Activated T-helper 1 cell treated with anti-CD3 and anti-CD28 coated beads, Interleukin-12 subunit alpha, Interleukin-12 subunit beta, Interleukin-2, Interleukin-4 antibody, amounts not matched to agents 30 ng/mL and 10 ng/mL and 1 ng/mL, durations not matched to agents 14 hours and 24 hours and 36 hours (primary cell): ENCODE results near the gene SS18L1. TPM values are rescaled to one million over a fixed set of nuclear protein-coding genes. Genes with fewer than 3 reads are reported as not detected.

Experiments used
- DNase-seq: peaks from one replicate; pipeline ENCODE4 v3.0.0; 2021; ENCODE audit warnings: low spot score
- H3K27ac Mint-ChIP-seq: one replicate; pipeline ENCODE4 v1.8.0; 2021; ENCODE audit warnings: mild to moderate bottlenecking, mixed read lengths
- H3K27me3 Mint-ChIP-seq: one replicate; pipeline ENCODE4 v1.8.0; 2022; ENCODE audit warnings: mild to moderate bottlenecking, moderate library complexity, mixed read lengths; ENCODE audit not compliant: insufficient read depth
- H3K36me3 Mint-ChIP-seq: one replicate; pipeline ENCODE4 v1.8.0; 2021; ENCODE audit warnings: low read depth, mixed read lengths
- H3K4me1 Mint-ChIP-seq: one replicate; pipeline ENCODE4 v1.8.0; 2021; ENCODE audit warnings: low read depth, mixed read lengths
- H3K4me3 Mint-ChIP-seq: one replicate; pipeline ENCODE4 v1.8.0; 2021; ENCODE audit warnings: mild to moderate bottlenecking, moderate library complexity, mixed read lengths
- H3K9me3 Mint-ChIP-seq: one replicate; pipeline ENCODE4 v1.8.0; 2021; ENCODE audit warnings: mixed read lengths
- intact Hi-C: fragments of 100-400 bp; cut with micrococcal nuclease; formaldehyde crosslinking; loops from one replicate; pipeline ENCODE4 v1.15.1; 2024
- total RNA-seq: library from RNA; stranded (reverse); gene quantifications from 2 replicates; pipeline ENCODE4 v1.2.3, GENCODE V29; 2022

The SS18L1 gene
- total RNA-seq, 1 donor from 2014 or later, result 29.4 TPM

GRCh38 chr20:62202083-62202395, 58.5 kb downstream of the SS18L1 start:
- Mint-ChIP-seq H3K4me1 (no peaks in the 10 kb centered on the region), H3K27ac (no peak overlapping the region), H3K27me3 (no peaks in the 10 kb centered on the region), H3K36me3 (peaks cover 31% of the 10 kb centered on the region), H3K9me3 (no peaks in the 10 kb centered on the region), H3K4me3 (no peak overlapping the region)
- intact Hi-C loops, result no loop called here
- no peak for DNase-seq

GRCh38 chr20:62202676-62203377, 59.3 kb downstream of the SS18L1 start:
- DNase-seq, result no peak
- Mint-ChIP-seq H3K9me3 (no peaks in the 10 kb centered on the region), H3K36me3 (peaks cover 31% of the 10 kb centered on the region), H3K27ac (no peak overlapping the region), H3K27me3 (no peaks in the 10 kb centered on the region), H3K4me1 (no peaks in the 10 kb centered on the region), H3K4me3 (no peak overlapping the region)
- intact Hi-C loops, result no loop called here

- no peak for DNase-seq
- no peak overlapping the region for H3K4me3 Mint-ChIP-seq
- H3K4me1 Mint-ChIP-seq, result no peaks in the 10 kb centered on the region
- peaks cover 30% of the 10 kb centered on the region for H3K36me3 Mint-ChIP-seq
- H3K9me3 Mint-ChIP-seq, result no peaks in the 10 kb centered on the region
- no peaks in the 10 kb centered on the region for H3K27me3 Mint-ChIP-seq
- intact Hi-C loops, result no loop called here
- no peak overlapping the region for H3K27ac Mint-ChIP-seq
These were observed 59.9 kb downstream of the SS18L1 start for GRCh38 chr20:62203378-62204030.

GRCh38 chr20:62205618-62206387, 62.2 kb downstream of the SS18L1 start:
- H3K27ac Mint-ChIP-seq, result no peak overlapping the region
- H3K27me3 Mint-ChIP-seq, result no peaks in the 10 kb centered on the region
- peaks cover 12% of the 10 kb centered on the region for H3K36me3 Mint-ChIP-seq
- H3K9me3 Mint-ChIP-seq, result no peaks in the 10 kb centered on the region
- H3K4me1 Mint-ChIP-seq, result no peaks in the 10 kb centered on the region
- DNase-seq, result no peak
- intact Hi-C loops, result no loop called here
- no peak overlapping the region for H3K4me3 Mint-ChIP-seq

- Mint-ChIP-seq H3K4me1 (no peaks in the 10 kb centered on the region), H3K27me3 (no peaks in the 10 kb centered on the region), H3K36me3 (peaks cover 8% of the 10 kb centered on the region), H3K9me3 (no peaks in the 10 kb centered on the region), H3K27ac (no peak overlapping the region), H3K4me3 (no peak overlapping the region)
- intact Hi-C loops, result no loop called here
- no peak for DNase-seq
These were observed 62.8 kb downstream of the SS18L1 start for GRCh38 chr20:62206388-62206775.

- Mint-ChIP-seq H3K9me3 (no peaks in the 10 kb centered on the region), H3K27ac (no peak overlapping the region), H3K4me3 (no peak overlapping the region), H3K36me3 (peaks cover 3% of the 10 kb centered on the region), H3K4me1 (no peaks in the 10 kb centered on the region), H3K27me3 (no peaks in the 10 kb centered on the region)
- intact Hi-C loops, result no loop called here
- DNase-seq, result no peak
These were observed 64.7 kb downstream of the SS18L1 start for GRCh38 chr20:62208061-62208794.

GRCh38 chr20:62208795-62209755, 65.5 kb downstream of the SS18L1 start:
- Mint-ChIP-seq H3K36me3 (no peaks in the 10 kb centered on the region), H3K27ac (no peak overlapping the region), H3K9me3 (no peaks in the 10 kb centered on the region), H3K4me3 (no peak overlapping the region), H3K4me1 (no peaks in the 10 kb centered on the region), H3K27me3 (peaks cover 3% of the 10 kb centered on the region)
- intact Hi-C loops, result no loop called here
- DNase-seq, result no peak

GRCh38 chr20:62209850-62210495, 66.4 kb downstream of the SS18L1 start:
- Mint-ChIP-seq H3K36me3 (no peaks in the 10 kb centered on the region), H3K4me3 (no peak overlapping the region), H3K27me3 (peaks cover 3% of the 10 kb centered on the region), H3K9me3 (no peaks in the 10 kb centered on the region), H3K27ac (no peak overlapping the region), H3K4me1 (no peaks in the 10 kb centered on the region)
- intact Hi-C loops, result no loop called here
- no peak for DNase-seq

- Mint-ChIP-seq H3K9me3 (no peaks in the 10 kb centered on the region), H3K4me3 (no peak overlapping the region), H3K4me1 (no peaks in the 10 kb centered on the region), H3K27me3 (peaks cover 4% of the 10 kb centered on the region), H3K36me3 (no peaks in the 10 kb centered on the region), H3K27ac (no peak overlapping the region)
- intact Hi-C loops, result no loop called here
- no peak for DNase-seq
These were observed 66.9 kb downstream of the SS18L1 start for GRCh38 chr20:62210496-62210855.

- intact Hi-C loops, result no loop called here
- DNase-seq, result no peak
- no peak overlapping the region for H3K27ac Mint-ChIP-seq
- no peak overlapping the region for H3K4me3 Mint-ChIP-seq
- H3K36me3 Mint-ChIP-seq, result no peaks in the 10 kb centered on the region
- peaks cover 4% of the 10 kb centered on the region for H3K27me3 Mint-ChIP-seq
- no peaks in the 10 kb centered on the region for H3K4me1 Mint-ChIP-seq
- no peaks in the 10 kb centered on the region for H3K9me3 Mint-ChIP-seq
These were observed 67.6 kb downstream of the SS18L1 start for GRCh38 chr20:62211216-62211615.

GRCh38 chr20:62211769-62212288, 68.3 kb downstream of the SS18L1 start:
- Mint-ChIP-seq H3K27me3 (peaks cover 4% of the 10 kb centered on the region), H3K9me3 (no peaks in the 10 kb centered on the region), H3K4me3 (no peak overlapping the region), H3K4me1 (no peaks in the 10 kb centered on the region), H3K36me3 (no peaks in the 10 kb centered on the region), H3K27ac (no peak overlapping the region)
- intact Hi-C loops, result no loop called here
- DNase-seq, result no peak

- Mint-ChIP-seq H3K9me3 (no peaks in the 10 kb centered on the region), H3K36me3 (no peaks in the 10 kb centered on the region), H3K4me3 (no peak overlapping the region), H3K4me1 (no peaks in the 10 kb centered on the region), H3K27me3 (peaks cover 6% of the 10 kb centered on the region), H3K27ac (no peak overlapping the region)
- intact Hi-C loops, result no loop called here
- DNase-seq, result no peak
These were observed 68.7 kb downstream of the SS18L1 start for GRCh38 chr20:62212299-62212698.
